MM.1S (cell line): Measurements from ENCODE around the gene DOC2A.

Experiments used
- DNase-seq: peaks from one replicate; pipeline ENCODE4 v3.0.0-alpha.2; 2015
- H2AFZ ChIP-seq: fragments of 300-600 bp; sonication (generic); 2 replicates; pipeline ENCODE4 v1.6.0; 2016; ENCODE audit warnings: antibody characterized with exemption, low read length
- H3F3A ChIP-seq: fragments of 300-600 bp; sonication (generic); 2 replicates; pipeline ENCODE4 v1.6.1; 2016; ENCODE audit warnings: mild to moderate bottlenecking, antibody characterized with exemption, low read length, moderate library complexity, mixed read lengths; ENCODE audit not compliant: insufficient read depth
- H3K27ac ChIP-seq: fragments of 300-600 bp; sonication (generic); 2 replicates; pipeline ENCODE4 v1.5.1; 2016; ENCODE audit warnings: mild to moderate bottlenecking, low read length
- H3K27me3 ChIP-seq: fragments of 300-600 bp; sonication (generic); replicated peaks from 2 replicates; pipeline ENCODE4 v1.6.0; 2016; ENCODE audit warnings: low read length; ENCODE audit not compliant: insufficient read depth
- H3K36me3 ChIP-seq: fragments of 300-600 bp; sonication (generic); replicated peaks from 2 replicates; pipeline ENCODE4 v1.6.1; 2016; ENCODE audit warnings: mild to moderate bottlenecking, low read length, mixed read lengths; ENCODE audit not compliant: insufficient read depth
- H3K4me1 ChIP-seq: fragments of 300-600 bp; sonication (generic); 2 replicates; pipeline ENCODE4 v1.6.1; 2016; ENCODE audit warnings: low read length, mixed read lengths
- H3K4me2 ChIP-seq: fragments of 300-600 bp; sonication (generic); 2 replicates; pipeline ENCODE4 v1.6.0; 2016; ENCODE audit warnings: low read depth, low read length
- H3K4me3 ChIP-seq: fragments of 300-600 bp; sonication (generic); 2 replicates; pipeline ENCODE4 v1.5.1; 2016; ENCODE audit warnings: low read length, mixed read lengths
- H3K79me2 ChIP-seq: fragments of 300-600 bp; sonication (generic); 2 replicates; pipeline ENCODE4 v1.6.1; 2016; ENCODE audit warnings: mixed run types, low read length, mixed read lengths
- H3K9ac ChIP-seq: fragments of 300-600 bp; sonication (generic); 2 replicates; pipeline ENCODE4 v1.6.1; 2016; ENCODE audit warnings: low read length, mixed read lengths
- H3K9me2 ChIP-seq: fragments of 300-600 bp; sonication (generic); replicated peaks from 2 replicates; pipeline ENCODE4 v1.6.1; 2016; ENCODE audit warnings: mild to moderate bottlenecking, low read length, mixed read lengths; ENCODE audit not compliant: insufficient read depth
- H3K9me3 ChIP-seq: fragments of 300-600 bp; sonication (generic); replicated peaks from 2 replicates; pipeline ENCODE4 v1.6.1; 2016; ENCODE audit warnings: mild to moderate bottlenecking, low read length, mixed read lengths; ENCODE audit not compliant: insufficient read depth
- H4K20me1 ChIP-seq: fragments of 300-600 bp; sonication (generic); 2 replicates; pipeline ENCODE4 v1.6.1; 2016; ENCODE audit warnings: mild to moderate bottlenecking, low read length, moderate library complexity, mixed read lengths; ENCODE audit not compliant: insufficient read depth
- EZH2 ChIP-seq: fragments of 300-600 bp; sonication (generic); optimal IDR thresholded peaks from 2 replicates; pipeline ENCODE3; 2017; ENCODE audit warnings: low read depth, mild to moderate bottlenecking, antibody characterized with exemption, low read length, mixed read lengths
- EZH2phosphoT487 ChIP-seq: fragments of 300-600 bp; sonication (generic); IDR thresholded peaks from 2 replicates; pipeline ENCODE4 v1.6.1; 2018; ENCODE audit warnings: antibody characterized with exemption, low read length
- TF ChIP-seq, protein P1 (sequence below): fragments of 300-600 bp; sonication (generic); IDR thresholded peaks from 2 replicates; pipeline ENCODE4 v1.5.1; 2016; ENCODE audit warnings: antibody characterized with exemption, low read length, mixed read lengths

The DOC2A gene

DNA sequence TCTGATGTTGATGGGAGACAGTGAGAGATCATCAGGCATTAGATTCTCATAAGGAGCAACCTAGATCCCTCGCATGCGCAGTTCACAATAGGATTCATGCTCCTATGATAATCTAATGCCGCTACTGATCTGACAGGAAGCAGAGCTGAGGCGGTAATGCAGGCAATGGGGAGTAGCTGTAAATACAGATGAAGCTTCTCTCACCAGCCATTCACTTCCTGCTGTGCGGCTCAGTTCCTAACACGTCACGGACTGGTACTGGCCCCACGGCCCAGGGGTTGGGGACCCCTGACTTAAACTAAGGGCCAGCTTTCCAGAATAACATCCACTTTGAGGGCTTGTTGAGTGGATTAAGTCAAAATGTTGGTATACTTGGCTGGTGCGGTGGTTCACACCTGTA, 51.5 kb downstream of the DOC2A start:
- H3K36me3 ChIP-seq, result no peaks in the 10 kb centered on the region
- DNase-seq, result no peak
- no peaks in the 10 kb centered on the region for H3K9me3 ChIP-seq
- 0 out of 2 replicates have a peak, but pooled peaks cover 3% of the 10 kb centered on the region for H3F3A ChIP-seq
- H3K79me2 ChIP-seq, result no peaks in the 10 kb centered on the region
- H3K9ac ChIP-seq, result no peak overlapping the region
- H3K27ac ChIP-seq, result no peak overlapping the region
- no peak overlapping the region for H2AFZ ChIP-seq
- TF ChIP-seq EZH2phosphoT487 (no peak), EZH2 (no peak)
- TF ChIP-seq, protein P1, sequence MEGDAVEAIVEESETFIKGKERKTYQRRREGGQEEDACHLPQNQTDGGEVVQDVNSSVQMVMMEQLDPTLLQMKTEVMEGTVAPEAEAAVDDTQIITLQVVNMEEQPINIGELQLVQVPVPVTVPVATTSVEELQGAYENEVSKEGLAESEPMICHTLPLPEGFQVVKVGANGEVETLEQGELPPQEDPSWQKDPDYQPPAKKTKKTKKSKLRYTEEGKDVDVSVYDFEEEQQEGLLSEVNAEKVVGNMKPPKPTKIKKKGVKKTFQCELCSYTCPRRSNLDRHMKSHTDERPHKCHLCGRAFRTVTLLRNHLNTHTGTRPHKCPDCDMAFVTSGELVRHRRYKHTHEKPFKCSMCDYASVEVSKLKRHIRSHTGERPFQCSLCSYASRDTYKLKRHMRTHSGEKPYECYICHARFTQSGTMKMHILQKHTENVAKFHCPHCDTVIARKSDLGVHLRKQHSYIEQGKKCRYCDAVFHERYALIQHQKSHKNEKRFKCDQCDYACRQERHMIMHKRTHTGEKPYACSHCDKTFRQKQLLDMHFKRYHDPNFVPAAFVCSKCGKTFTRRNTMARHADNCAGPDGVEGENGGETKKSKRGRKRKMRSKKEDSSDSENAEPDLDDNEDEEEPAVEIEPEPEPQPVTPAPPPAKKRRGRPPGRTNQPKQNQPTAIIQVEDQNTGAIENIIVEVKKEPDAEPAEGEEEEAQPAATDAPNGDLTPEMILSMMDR, result no peak
- H3K4me1 ChIP-seq, result peaks cover 10% of the 10 kb centered on the region
- no peaks in the 10 kb centered on the region for H3K27me3 ChIP-seq
- H3K4me2 ChIP-seq, result no peak overlapping the region
- no peak overlapping the region for H3K4me3 ChIP-seq
- H3K9me2 ChIP-seq, result no peaks in the 10 kb centered on the region
- H4K20me1 ChIP-seq, result no peaks in the 10 kb centered on the region

GRCh38 chr16:29958756-29959155, 52.1 kb downstream of the DOC2A start:
- no peak overlapping the region for H3K4me2 ChIP-seq
- no peaks in the 10 kb centered on the region for H3K79me2 ChIP-seq
- no peaks in the 10 kb centered on the region for H4K20me1 ChIP-seq
- H3K27ac ChIP-seq, result no peak overlapping the region
- H3K4me1 ChIP-seq, result peaks cover 10% of the 10 kb centered on the region
- H3K9me3 ChIP-seq, result no peaks in the 10 kb centered on the region
- H3K9ac ChIP-seq, result no peak overlapping the region
- no peaks in the 10 kb centered on the region for H3K9me2 ChIP-seq
- no peak overlapping the region for H2AFZ ChIP-seq
- no peak for DNase-seq
- H3F3A ChIP-seq, result 0 out of 2 replicates have a peak, but pooled peaks cover 3% of the 10 kb centered on the region
- no peaks in the 10 kb centered on the region for H3K36me3 ChIP-seq
- H3K4me3 ChIP-seq, result no peak overlapping the region
- H3K27me3 ChIP-seq, result no peaks in the 10 kb centered on the region
- TF ChIP-seq EZH2phosphoT487 (no peak), EZH2 (no peak)
- TF ChIP-seq, protein P1, result no peak
